K562 (cell line): ENCODE data around the gene EIF4EBP2. TPM values are rescaled to one million over a fixed set of nuclear protein-coding genes. Genes with fewer than 3 reads are reported as not detected.
A peak's percentile ranks its signal among the peaks of the same experiment; 100 is the strongest.

Source experiments
- ATF1 ChIP-seq, 2 experiments: fragments of 450-650 bp in 1 of 2; IDR thresholded peaks; 2 replicates each; pipeline ENCODE4 v1.6.1; 2016; ENCODE audit warnings: missing compliant biosample characterization in 1 of 2, missing genetic modification characterization in 1 of 2
- CREM ChIP-seq: IDR thresholded peaks from 2 replicates; pipeline ENCODE4 v1.6.1; 2014; ENCODE audit warnings: antibody characterized with exemption, low read depth
- DNMT1 ChIP-seq: fragments of 450-650 bp; IDR thresholded peaks from 2 replicates; pipeline ENCODE4 v1.6.1; 2016; ENCODE audit warnings: antibody characterized with exemption, mild to moderate bottlenecking
- FOXA3 ChIP-seq, 2 experiments: fragments of 450-650 bp in 1 of 2; sonication (generic) in 1 of 2; formaldehyde crosslinking; IDR thresholded peaks in 1 of 2; conservative IDR thresholded peaks in 1 of 2; 2 replicates each; pipeline versions ENCODE4 v1.4.0 to v1.8.0; 2020 to 2022; ENCODE audit warnings: mild to moderate bottlenecking in 2 of 2, missing genetic modification reagents in 1 of 2
- MAFF ChIP-seq: IDR thresholded peaks from 2 replicates; pipeline ENCODE4 v1.6.1; 2012; ENCODE audit warnings: low read length, improper control_type of control experiment
- NFE2 ChIP-seq: IDR thresholded peaks from 2 replicates; pipeline ENCODE4 v1.6.1; 2014; ENCODE audit warnings: antibody characterized with exemption, low read depth
- POLR2B ChIP-seq: fragments of 450-650 bp; IDR thresholded peaks from 2 replicates; pipeline ENCODE4 v1.6.1; 2018; ENCODE audit warnings: low read depth; ENCODE audit not compliant: partially characterized antibody
- RAD21 ChIP-seq, 2 experiments: fragments of 250-450 bp in 1 of 2; fragments of 450-650 bp in 1 of 2; sonication (Bioruptor Pico) in 1 of 2; formaldehyde crosslinking in 1 of 2; IDR thresholded peaks in 1 of 2; conservative IDR thresholded peaks in 1 of 2; 2 replicates each; pipeline versions ENCODE4 v1.4.0 to v1.8.0; 2020 to 2022; ENCODE audit warnings: mild to moderate bottlenecking in 2 of 2, moderate library complexity in 1 of 2
- TAF7 ChIP-seq: fragments of 450-650 bp; IDR thresholded peaks from 2 replicates; pipeline ENCODE4 v1.6.1; 2016; ENCODE audit warnings: missing genetic modification characterization, missing compliant biosample characterization
- TBP ChIP-seq: optimal IDR thresholded peaks from 2 replicates; pipeline ENCODE3; 2011; ENCODE audit warnings: low read depth, low read length, improper control_type of control experiment
- TFAP4 ChIP-seq: sonication (generic); formaldehyde crosslinking; IDR thresholded peaks from 2 replicates; pipeline ENCODE4 v1.8.0; 2022; ENCODE audit warnings: missing genetic modification reagents, mild to moderate bottlenecking, moderate library complexity, borderline replicate concordance
- UBTF ChIP-seq, 2 experiments: IDR thresholded peaks; 2 replicates each; pipeline ENCODE4 v1.6.1; 2012; ENCODE audit warnings: improper control_type of control experiment in 2 of 2, low read depth in 2 of 2, low read length in 2 of 2, borderline replicate concordance in 1 of 2
- ZBTB11 ChIP-seq, 3 experiments: fragments of 200-800 bp in 1 of 3; fragments of 250-450 bp in 1 of 3; fragments of 450-650 bp in 1 of 3; sonication (Bioruptor Pico) in 1 of 3; sonication (Bioruptor generic) in 1 of 3; formaldehyde crosslinking in 1 of 3; IDR thresholded peaks; 2 replicates each; pipeline versions ENCODE4 v1.6.1 to v1.8.0; 2016 to 2022; ENCODE audit warnings: mild to moderate bottlenecking in 2 of 3, missing genetic modification characterization in 2 of 3, missing compliant biosample characterization in 1 of 3, moderate library complexity in 1 of 3
- ZEB2 ChIP-seq: fragments of 450-650 bp; IDR thresholded peaks from 2 replicates; pipeline ENCODE4 v1.6.1; 2016
- ZFP36 ChIP-seq: fragments of 150-350 bp; IDR thresholded peaks from 2 replicates; pipeline ENCODE4 v1.6.1; 2018; ENCODE audit warnings: low read length, low read depth; ENCODE audit not compliant: partially characterized antibody
- ZNF24 ChIP-seq: fragments of 450-650 bp; IDR thresholded peaks from 2 replicates; pipeline ENCODE4 v1.6.1; 2016
- ZNF316 ChIP-seq: fragments of 450-650 bp; IDR thresholded peaks from 2 replicates; pipeline ENCODE4 v1.6.1; 2016
- polyA plus RNA-seq, 8 experiments: library from polyadenylated mRNA; depleted of rRNA in 4 of 8; stranded (reverse) in 5 of 8; unstranded in 3 of 8; fragments of >200 nt; fragmentation: Nextera tagmentation in 2 of 8; fragmentation: Illumina TruSeq in 1 of 8; extraction: Ambion mirVana in 2 of 8; extraction: Trizol in 1 of 8; gene quantifications; 2 replicates each; pipeline versions ENCODE4 v1.2.1 to v1.2.3, GENCODE V29; 2011 to 2014; ENCODE audit warnings: inconsistent platforms in 1 of 8, missing spikeins in 1 of 8
- total RNA-seq, 7 experiments: library from RNA; depleted of rRNA in 6 of 7; stranded (reverse); fragments of >200 nt in 6 of 7; fragmentation: Illumina TruSeq in 2 of 7; extraction: Trizol in 2 of 7; gene quantifications; 2 replicates each; pipeline versions ENCODE4 v1.2.1 to v1.2.3, GENCODE V29; 2011 to 2021; ENCODE audit warnings: low replicate concordance in 1 of 7
- TF ChIP-seq, protein P1 (sequence below), 2 experiments: fragments of 250-450 bp in 1 of 2; fragments of 450-650 bp in 1 of 2; sonication (Bioruptor Pico) in 1 of 2; IDR thresholded peaks; 2 replicates each; pipeline versions ENCODE4 v1.6.1 to v1.8.0; 2016 to 2021; ENCODE audit warnings: mild to moderate bottlenecking in 2 of 2, moderate library complexity in 2 of 2, missing compliant biosample characterization in 1 of 2, missing genetic modification characterization in 1 of 2

Gene EIF4EBP2
- total and polyA plus RNA-seq, 9 of the 15 experiments (the other 6 are each of a cell fraction or from before 2014, with no cell fraction given), result 16.1 to 67.5 (median 38.3) TPM

DNA sequence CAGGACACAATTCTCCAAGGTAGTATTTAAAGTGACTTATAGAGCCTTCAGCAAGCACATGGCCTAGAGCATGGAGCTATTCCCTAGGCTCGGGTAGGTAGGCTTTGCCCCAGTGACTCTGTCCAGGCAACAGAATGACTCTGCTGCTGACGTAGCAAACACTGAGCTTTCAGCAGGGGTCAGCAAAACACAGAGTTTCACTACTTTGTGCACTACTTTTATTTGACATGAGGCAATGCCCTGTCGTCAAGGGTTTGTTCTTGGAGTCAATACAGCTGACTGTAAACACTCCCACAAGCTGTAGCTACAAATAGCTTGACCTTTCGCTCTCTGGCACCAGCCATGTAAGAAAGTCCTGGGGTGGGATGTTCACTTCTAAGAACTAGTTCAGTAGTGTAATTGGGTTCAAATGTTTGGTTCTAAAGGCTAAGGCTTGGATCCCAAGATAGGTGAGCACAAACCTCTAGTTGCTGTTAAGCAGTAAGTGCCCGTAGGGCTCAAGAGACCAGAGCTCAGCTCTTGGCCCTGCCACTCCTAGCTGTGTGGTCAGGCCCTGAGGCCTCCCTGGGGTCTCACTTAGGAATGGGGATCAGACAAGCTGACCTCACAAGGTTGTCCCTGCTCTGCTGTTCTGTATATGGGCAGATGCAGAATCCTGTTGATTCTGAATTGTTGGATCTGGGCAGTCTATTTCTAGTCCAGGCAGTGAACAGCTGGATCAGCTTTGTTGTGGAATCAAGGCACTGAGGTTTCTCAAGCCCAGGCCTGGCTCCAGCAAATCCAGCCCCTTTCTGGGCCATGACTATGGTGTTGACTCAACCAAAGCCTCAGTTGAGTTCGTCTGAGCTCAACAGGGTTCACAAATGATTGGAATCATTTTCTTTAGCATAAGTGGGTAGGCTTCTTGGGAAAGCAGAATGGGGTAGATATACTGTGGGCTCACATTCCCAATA lies 26.8 kb downstream of the EIF4EBP2 start (continued):
- no peak for TF ChIP-seq ZBTB11 (CRISPR knock-in tag; IDR thresholded peaks at IDR 0.05)
- no peak for TF ChIP-seq TAF7
- no peak for TF ChIP-seq ZNF24
- TF ChIP-seq ZFP36, result no peak
- TF ChIP-seq RAD21 (CRISPR knock-in tag; conservative IDR thresholded peaks at IDR 0.05 in 1 of 2, IDR thresholded peaks at IDR 0.05 in 1 of 2), result peak in 1 of 2 experiments; percentile 49; a peak in 2 of 4 replicates
- TF ChIP-seq ATF1 (CRISPR knock-in tag; IDR thresholded peaks at IDR 0.05), result no peak
- TF ChIP-seq ATF1 (tag; IDR thresholded peaks at IDR 0.05), result 0 out of 2 replicates have a peak, but pooled peaks have one; percentile 28
- no peak for TF ChIP-seq DNMT1
- 0 out of 2 replicates have a peak, but pooled peaks have one; percentile 22 for TF ChIP-seq TFAP4 (CRISPR knock-in tag)
- TF ChIP-seq POLR2B, result peak; percentile 8
- TF ChIP-seq MAFF, result peak; percentile 48
- TF ChIP-seq, protein P1, sequence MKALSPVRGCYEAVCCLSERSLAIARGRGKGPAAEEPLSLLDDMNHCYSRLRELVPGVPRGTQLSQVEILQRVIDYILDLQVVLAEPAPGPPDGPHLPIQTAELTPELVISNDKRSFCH (CRISPR knock-in tag; IDR thresholded peaks at IDR 0.05), result no peak
- TF ChIP-seq, protein P1 (tag; IDR thresholded peaks at IDR 0.05), result 0 out of 2 replicates have a peak, but pooled peaks have one; percentile 57
- TF ChIP-seq UBTF (IDR thresholded peaks at IDR 0.05; ENCODE audit: borderline replicate concordance in 1 of 2, low read depth in 2 of 2, low read length in 2 of 2), result no peak
- peak; percentile 81 for TF ChIP-seq ZNF316
- TF ChIP-seq TBP, result no peak
- peak; percentile 81 for TF ChIP-seq CREM
- TF ChIP-seq ZEB2, result no peak
- TF ChIP-seq NFE2, result 0 out of 2 replicates have a peak, but pooled peaks have one; percentile 17
- TF ChIP-seq FOXA3 (CRISPR knock-in tag; conservative IDR thresholded peaks at IDR 0.05 in 1 of 2, IDR thresholded peaks at IDR 0.05 in 1 of 2), result peak in 1 of 2 experiments; percentile 59; a peak in 1 of 4 replicates
